Loucy (cell line): ENCODE data around the gene SLC22A3.

Experiments used
- H2AFZ ChIP-seq: fragments of 200-600 bp; sonication (generic); 2 replicates; pipeline ENCODE4 v1.6.0; 2016; ENCODE audit warnings: antibody characterized with exemption, mild to moderate bottlenecking, low read length, moderate library complexity
- H3F3A ChIP-seq: fragments of 200-600 bp; 2 replicates; pipeline ENCODE4 v1.6.0; 2016; ENCODE audit warnings: antibody characterized with exemption, low read depth, mild to moderate bottlenecking
- H3K27me3 ChIP-seq: fragments of 200-600 bp; sonication (generic); 2 replicates; pipeline ENCODE4 v1.6.1; 2014; ENCODE audit warnings: low read length, mild to moderate bottlenecking; ENCODE audit not compliant: insufficient read depth, poor library complexity, severe bottlenecking
- H3K36me3 ChIP-seq: fragments of 200-600 bp; sonication (generic); 2 replicates; pipeline ENCODE4 v1.6.1; 2016; ENCODE audit warnings: low read length; ENCODE audit not compliant: insufficient read depth
- H3K4me1 ChIP-seq: fragments of 200-600 bp; sonication (generic); 2 replicates; pipeline ENCODE4 v1.5.1; 2014; ENCODE audit warnings: low read length, mild to moderate bottlenecking; ENCODE audit not compliant: insufficient read depth, poor library complexity, severe bottlenecking
- H3K4me2 ChIP-seq: fragments of 200-600 bp; sonication (generic); 2 replicates; pipeline ENCODE4 v1.6.0; 2014; ENCODE audit warnings: antibody characterized with exemption, low read length, low read depth, mild to moderate bottlenecking; ENCODE audit not compliant: poor library complexity, severe bottlenecking
- H3K4me3 ChIP-seq: fragments of 200-600 bp; sonication (generic); 2 replicates; pipeline ENCODE4 v1.5.1; 2014; ENCODE audit warnings: low read length, mild to moderate bottlenecking, mixed read lengths; ENCODE audit not compliant: poor library complexity, severe bottlenecking
- H3K79me2 ChIP-seq: fragments of 200-600 bp; sonication (generic); 2 replicates; pipeline ENCODE4 v1.6.1; 2014; ENCODE audit warnings: low read length; ENCODE audit not compliant: insufficient read depth
- H3K9ac ChIP-seq: fragments of 200-600 bp; sonication (generic); 2 replicates; pipeline ENCODE4 v1.6.0; 2014; ENCODE audit warnings: mild to moderate bottlenecking, low read depth, low read length, moderate library complexity; ENCODE audit not compliant: poor library complexity, severe bottlenecking
- H3K9me2 ChIP-seq: fragments of 200-600 bp; sonication (generic); replicated peaks from 2 replicates; pipeline ENCODE4 v1.6.1; 2016; ENCODE audit warnings: low read depth, low read length, mixed read lengths
- H3K9me3 ChIP-seq: fragments of 200-600 bp; sonication (generic); 2 replicates; pipeline ENCODE4 v1.6.1; 2014; ENCODE audit warnings: mild to moderate bottlenecking, antibody characterized with exemption, low read length, low read depth; ENCODE audit not compliant: insufficient read depth
- H4K20me1 ChIP-seq: fragments of 200-600 bp; sonication (generic); 2 replicates; pipeline ENCODE4 v1.6.0; 2014; ENCODE audit warnings: antibody characterized with exemption, low read length, mild to moderate bottlenecking; ENCODE audit not compliant: insufficient read depth, poor library complexity, severe bottlenecking
- EZH2phosphoT487 ChIP-seq: fragments of 200-600 bp; IDR thresholded peaks from 2 replicates; pipeline ENCODE4 v1.6.1; 2018; ENCODE audit warnings: antibody characterized with exemption, mild to moderate bottlenecking, moderate library complexity, borderline replicate concordance
- TF ChIP-seq, protein P1 (sequence below): fragments of 200-600 bp; sonication (generic); conservative IDR thresholded peaks from 2 replicates; pipeline ENCODE4 v1.5.1; 2014; ENCODE audit warnings: mild to moderate bottlenecking, antibody characterized with exemption, low read length

Gene SLC22A3

GRCh38 chr6:160321729-160322505 is 26.3 kb upstream of the SLC22A3 start:
- Histone ChIP-seq H3K9me2 (no peaks in the 10 kb centered on the region), H3K4me1 (no peaks in the 10 kb centered on the region), H3K4me2 (no peak overlapping the region), H3F3A (no peaks in the 10 kb centered on the region), H3K9ac (no peak overlapping the region), H3K4me3 (no peak overlapping the region), H3K27me3 (no peaks in the 10 kb centered on the region), H4K20me1 (no peaks in the 10 kb centered on the region), H3K36me3 (no peaks in the 10 kb centered on the region), H3K9me3 (peaks cover 3% of the 10 kb centered on the region; the same call in 1 of the 2 replicates), H3K79me2 (no peaks in the 10 kb centered on the region), H2AFZ (no peak overlapping the region)
- TF ChIP-seq, protein P1, sequence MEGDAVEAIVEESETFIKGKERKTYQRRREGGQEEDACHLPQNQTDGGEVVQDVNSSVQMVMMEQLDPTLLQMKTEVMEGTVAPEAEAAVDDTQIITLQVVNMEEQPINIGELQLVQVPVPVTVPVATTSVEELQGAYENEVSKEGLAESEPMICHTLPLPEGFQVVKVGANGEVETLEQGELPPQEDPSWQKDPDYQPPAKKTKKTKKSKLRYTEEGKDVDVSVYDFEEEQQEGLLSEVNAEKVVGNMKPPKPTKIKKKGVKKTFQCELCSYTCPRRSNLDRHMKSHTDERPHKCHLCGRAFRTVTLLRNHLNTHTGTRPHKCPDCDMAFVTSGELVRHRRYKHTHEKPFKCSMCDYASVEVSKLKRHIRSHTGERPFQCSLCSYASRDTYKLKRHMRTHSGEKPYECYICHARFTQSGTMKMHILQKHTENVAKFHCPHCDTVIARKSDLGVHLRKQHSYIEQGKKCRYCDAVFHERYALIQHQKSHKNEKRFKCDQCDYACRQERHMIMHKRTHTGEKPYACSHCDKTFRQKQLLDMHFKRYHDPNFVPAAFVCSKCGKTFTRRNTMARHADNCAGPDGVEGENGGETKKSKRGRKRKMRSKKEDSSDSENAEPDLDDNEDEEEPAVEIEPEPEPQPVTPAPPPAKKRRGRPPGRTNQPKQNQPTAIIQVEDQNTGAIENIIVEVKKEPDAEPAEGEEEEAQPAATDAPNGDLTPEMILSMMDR, result no peak
- TF ChIP-seq EZH2phosphoT487, result no peak

- no peaks in the 10 kb centered on the region for H3K27me3 ChIP-seq
- H3F3A ChIP-seq, result no peaks in the 10 kb centered on the region
- TF ChIP-seq, protein P1, result no peak
- TF ChIP-seq EZH2phosphoT487, result no peak
- H4K20me1 ChIP-seq, result no peaks in the 10 kb centered on the region
- no peak overlapping the region for H3K4me3 ChIP-seq
- no peaks in the 10 kb centered on the region for H3K36me3 ChIP-seq
- no peak overlapping the region for H3K9ac ChIP-seq
- peaks cover 3% of the 10 kb centered on the region; the same call in 1 of the 2 replicates for H3K9me3 ChIP-seq
- no peaks in the 10 kb centered on the region for H3K79me2 ChIP-seq
- H2AFZ ChIP-seq, result no peak overlapping the region
- no peaks in the 10 kb centered on the region for H3K9me2 ChIP-seq
- no peak overlapping the region for H3K4me2 ChIP-seq
- H3K4me1 ChIP-seq, result no peaks in the 10 kb centered on the region
Observed at GRCh38 chr6:160327981-160328380, 20.2 kb upstream of the SLC22A3 start.

GRCh38 chr6:160328447-160328846 is 19.7 kb upstream of the SLC22A3 start:
- no peaks in the 10 kb centered on the region for H4K20me1 ChIP-seq
- no peaks in the 10 kb centered on the region for H3K79me2 ChIP-seq
- no peak overlapping the region for H3K4me3 ChIP-seq
- H3K27me3 ChIP-seq, result no peaks in the 10 kb centered on the region
- no peaks in the 10 kb centered on the region for H3K9me2 ChIP-seq
- peaks cover 3% of the 10 kb centered on the region; the same call in 1 of the 2 replicates for H3K9me3 ChIP-seq
- no peaks in the 10 kb centered on the region for H3K36me3 ChIP-seq
- H2AFZ ChIP-seq, result no peak overlapping the region
- H3K4me2 ChIP-seq, result no peak overlapping the region
- no peaks in the 10 kb centered on the region for H3F3A ChIP-seq
- H3K9ac ChIP-seq, result no peak overlapping the region
- TF ChIP-seq, protein P1, result no peak
- no peak for TF ChIP-seq EZH2phosphoT487
- H3K4me1 ChIP-seq, result no peaks in the 10 kb centered on the region
